ENCODE data around the gene NAV3. TPM values are rescaled to one million over a fixed set of nuclear protein-coding genes. Genes with fewer than 3 reads are reported as not detected.

The NAV3 gene
- total and polyA plus RNA-seq, 2 donors (not counting 1 experiment from before 2014, with no cell fraction given): not detected

- no peaks in the 10 kb centered on the region for H3K9me3 Mint-ChIP-seq (ENCODE audit: insufficient read depth)
- Histone ChIP-seq H3K27ac (ENCODE audit: low read length in 2 of 2) (no peak overlapping the region), H3K9ac (ENCODE audit: low read length) (no peak overlapping the region), H4K20me1 (ENCODE audit: control insufficient read depth, insufficient read depth, low read length, poor library complexity, severe bottlenecking) (no peaks in the 10 kb centered on the region), H3K79me2 (ENCODE audit: control insufficient read depth, insufficient read depth, low read length) (no peaks in the 10 kb centered on the region), H2AFZ (ENCODE audit: insufficient read depth, low read depth, low read length, poor library complexity, severe bottlenecking) (no peak overlapping the region), H3K36me3 (replicated peaks in 1 of 2; ENCODE audit: control extremely low read depth in 1 of 2, control insufficient read depth in 1 of 2, extremely low read depth in 1 of 2, insufficient read depth in 2 of 2, low read length in 1 of 2) (no peaks in the 10 kb centered on the region), H3K27me3 (replicated peaks in 1 of 4; ENCODE audit: control extremely low read depth in 1 of 4, control insufficient read depth in 3 of 4, insufficient read depth in 4 of 4, low read length in 3 of 4) (no peaks in the 10 kb centered on the region), H3K9me3 (ENCODE audit: control extremely low read depth in 1 of 3, control insufficient read depth in 2 of 3, insufficient read depth in 1 of 3, low read length in 2 of 3) (no peaks in the 10 kb centered on the region), H3K4me2 (replicated peaks; ENCODE audit: low read depth, low read length, poor library complexity, severe bottlenecking) (no peak overlapping the region), H3K4me3 (ENCODE audit: control extremely low read depth in 1 of 5, extremely low read depth in 1 of 5, insufficient read depth in 1 of 5, low read depth in 2 of 5, low read length in 4 of 5) (no peak overlapping the region), H3K4me1 (ENCODE audit: control insufficient read depth in 2 of 2, insufficient read depth in 2 of 2, low read length in 2 of 2) (no peaks in the 10 kb centered on the region)
- 74% methylated on average over 5 of the region's 6 CpGs for WGBS (ENCODE audit: insufficient coverage)
- no peak overlapping the region for H3K27ac Mint-ChIP-seq
- DNase-seq (no peak), ATAC-seq (ENCODE audit: low read depth) (no peak)
- intact Hi-C loops (cut with micrococcal nuclease): no loop called here
- no peaks in the 10 kb centered on the region for H3K27me3 Mint-ChIP-seq
- CTCF ChIA-PET: no interaction called here
- TF ChIP-seq CTCF (IDR thresholded peaks at IDR 0.05) (no peak), EZH2 (IDR thresholded peaks at IDR 0.05; ENCODE audit: borderline replicate concordance, insufficient read depth, low read depth, low read length, poor library complexity, severe bottlenecking) (no peak)
- no peak overlapping the region for H3K4me3 Mint-ChIP-seq
- POLR2A ChIA-PET: no interaction called here
- no peaks in the 10 kb centered on the region for H3K4me1 Mint-ChIP-seq
Observed at GRCh38 chr12:78179346-78179745, 348.7 kb downstream of the NAV3 start.

- no peak for TF ChIP-seq EZH2 (IDR thresholded peaks at IDR 0.05; ENCODE audit: borderline replicate concordance, insufficient read depth, low read depth, low read length, poor library complexity, severe bottlenecking)
- TF ChIP-seq CTCF (IDR thresholded peaks at IDR 0.05): no peak
- Histone ChIP-seq H3K9ac (ENCODE audit: low read length) (no peak overlapping the region), H3K27me3 (replicated peaks in 1 of 4; ENCODE audit: control extremely low read depth in 1 of 4, control insufficient read depth in 3 of 4, insufficient read depth in 4 of 4, low read length in 3 of 4) (no peaks in the 10 kb centered on the region), H4K20me1 (ENCODE audit: control insufficient read depth, insufficient read depth, low read length, poor library complexity, severe bottlenecking) (no peaks in the 10 kb centered on the region), H3K4me2 (replicated peaks; ENCODE audit: low read depth, low read length, poor library complexity, severe bottlenecking) (no peak overlapping the region), H2AFZ (ENCODE audit: insufficient read depth, low read depth, low read length, poor library complexity, severe bottlenecking) (no peak overlapping the region), H3K4me1 (ENCODE audit: control insufficient read depth in 2 of 2, insufficient read depth in 2 of 2, low read length in 2 of 2) (no peaks in the 10 kb centered on the region), H3K4me3 (ENCODE audit: control extremely low read depth in 1 of 5, extremely low read depth in 1 of 5, insufficient read depth in 1 of 5, low read depth in 2 of 5, low read length in 4 of 5) (no peak overlapping the region), H3K36me3 (replicated peaks in 1 of 2; ENCODE audit: control extremely low read depth in 1 of 2, control insufficient read depth in 1 of 2, extremely low read depth in 1 of 2, insufficient read depth in 2 of 2, low read length in 1 of 2) (no peaks in the 10 kb centered on the region), H3K27ac (ENCODE audit: low read length in 2 of 2) (no peak overlapping the region), H3K79me2 (ENCODE audit: control insufficient read depth, insufficient read depth, low read length) (no peaks in the 10 kb centered on the region), H3K9me3 (ENCODE audit: control extremely low read depth in 1 of 3, control insufficient read depth in 2 of 3, insufficient read depth in 1 of 3, low read length in 2 of 3) (no peaks in the 10 kb centered on the region)
- H3K4me1 Mint-ChIP-seq: no peaks in the 10 kb centered on the region
- no peak overlapping the region for H3K27ac Mint-ChIP-seq
- H3K4me3 Mint-ChIP-seq: no peak overlapping the region
- no peak for DNase-seq
- no CpG with 5 or more reads among the region's 3 CpGs for WGBS (ENCODE audit: insufficient coverage)
- no peak for ATAC-seq (ENCODE audit: low read depth)
- CTCF ChIA-PET: no interaction called here
- H3K9me3 Mint-ChIP-seq (ENCODE audit: insufficient read depth): no peaks in the 10 kb centered on the region
- H3K27me3 Mint-ChIP-seq: no peaks in the 10 kb centered on the region
- intact Hi-C loops (cut with micrococcal nuclease): no loop called here
- POLR2A ChIA-PET: no interaction called here
Observed at GRCh38 chr12:78181544-78182162, 351.0 kb downstream of the NAV3 start.
